Stimulated activated CD4-positive, alpha-beta T cell treated with anti-CD3 and anti-CD28 coated beads, TNF-alpha, amount 100 ng/mL, for 4 hours (primary cell): Measurements from ENCODE around the gene VWF.
"Not testable (repeated sequence)": the region's sequence is repeated elsewhere in the genome, so short reads cannot be mapped to it uniquely, and the experiment has no call there.

Source experiments
- DNase-seq, 3 experiments: peaks; one replicate each; pipeline ENCODE4 v3.0.0-alpha.2; 2020; ENCODE audit warnings: low read depth in 3 of 3

The VWF gene

DNA sequence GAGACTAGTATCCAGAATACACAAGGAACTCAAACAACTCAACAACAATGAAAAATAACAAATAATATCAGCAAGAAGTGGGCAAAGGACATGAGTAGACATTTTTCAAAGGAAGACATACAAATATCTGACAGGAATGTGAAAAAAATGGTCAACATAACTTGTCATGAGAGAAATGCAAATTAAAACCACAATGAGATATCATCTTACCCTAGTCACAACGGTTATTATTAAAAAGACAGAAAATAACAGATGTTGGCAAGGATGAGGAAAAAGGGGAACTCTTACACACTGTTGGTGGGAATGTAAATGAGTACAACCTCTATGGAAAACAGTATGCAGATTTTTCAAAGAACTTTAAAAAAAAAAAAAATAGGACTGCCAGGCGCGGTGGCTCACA, 20.4 kb downstream of the VWF start:
- DNase-seq, result no peak

DNA sequence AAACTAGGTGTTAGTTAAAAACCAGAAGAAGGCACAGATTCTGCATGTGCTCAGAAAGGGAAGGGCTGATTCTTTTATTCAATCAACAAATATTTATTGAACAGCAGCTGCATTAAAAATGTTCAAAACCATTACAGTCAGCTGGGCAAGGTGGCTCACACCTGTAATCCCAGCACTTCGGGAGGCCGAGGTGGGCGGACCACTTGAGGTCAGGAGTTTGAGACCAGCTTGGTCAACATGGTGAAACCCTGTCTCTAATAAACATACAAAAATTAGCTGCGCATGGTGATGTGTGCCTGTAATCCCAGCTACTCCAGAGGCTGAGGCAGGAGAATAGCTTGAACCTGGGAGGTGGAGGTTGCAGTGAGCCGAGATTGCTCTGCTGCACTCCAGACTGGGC, 22.4 kb downstream of the VWF start:
- not testable (repeated sequence) for DNase-seq

DNA sequence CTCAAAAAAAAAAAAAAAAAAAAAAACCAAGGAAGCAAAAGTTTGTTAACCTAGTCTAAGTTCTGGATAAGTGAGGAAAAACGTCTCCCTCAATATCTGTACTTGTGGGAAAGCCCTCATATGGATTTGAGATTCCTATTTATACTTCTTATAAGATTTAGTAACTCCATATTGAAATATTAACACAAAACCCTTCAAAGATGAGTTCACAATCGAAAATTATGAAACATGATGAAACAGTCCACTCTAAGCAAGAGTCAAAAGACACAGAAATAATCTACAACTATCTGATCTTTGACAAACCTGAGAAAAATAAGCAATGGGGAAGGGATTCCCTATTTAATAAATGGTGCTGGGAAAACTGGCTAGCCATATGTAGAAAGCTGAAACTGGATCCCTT, 25.2 kb downstream of the VWF start:
- DNase-seq, result no peak

DNA sequence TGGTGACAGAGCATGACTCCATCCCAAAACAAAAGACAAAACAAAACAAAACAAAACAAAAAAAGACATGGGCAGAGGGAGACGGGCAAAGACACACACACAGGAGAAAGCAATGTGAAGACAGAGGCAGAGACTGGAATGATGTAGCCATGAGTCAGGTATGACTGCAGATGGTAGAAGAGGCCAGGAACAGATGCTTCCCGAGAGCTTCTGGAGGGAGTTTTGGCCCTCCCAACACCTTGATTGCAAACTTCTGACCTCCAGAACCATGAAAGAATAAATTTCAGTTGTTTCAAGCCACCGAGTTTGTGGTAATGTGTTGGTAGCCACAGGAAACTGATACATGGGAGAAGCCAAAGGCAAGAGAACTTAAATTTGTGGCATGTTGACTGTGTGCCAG, 27.1 kb downstream of the VWF start:
- DNase-seq, result no peak

DNA sequence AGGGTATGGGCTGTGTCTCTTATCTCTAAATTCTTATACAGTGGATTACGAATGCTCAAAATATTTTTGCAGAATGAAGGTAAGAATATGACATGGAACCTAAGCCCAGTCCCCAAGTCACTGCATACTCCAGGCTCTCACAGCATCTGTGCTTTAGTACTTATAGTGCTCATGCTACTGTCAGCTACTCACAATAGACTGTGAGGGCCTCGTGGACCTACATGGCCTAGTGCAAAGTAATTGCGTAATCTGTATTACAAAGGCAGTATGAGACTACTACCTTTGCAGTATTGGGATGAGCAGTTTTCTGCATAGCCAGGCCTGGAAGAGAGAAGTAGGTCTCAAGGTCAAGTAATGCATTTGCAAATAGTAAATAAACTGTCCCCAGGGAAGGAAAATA, 27.9 kb downstream of the VWF start:
- no peak for DNase-seq

DNA sequence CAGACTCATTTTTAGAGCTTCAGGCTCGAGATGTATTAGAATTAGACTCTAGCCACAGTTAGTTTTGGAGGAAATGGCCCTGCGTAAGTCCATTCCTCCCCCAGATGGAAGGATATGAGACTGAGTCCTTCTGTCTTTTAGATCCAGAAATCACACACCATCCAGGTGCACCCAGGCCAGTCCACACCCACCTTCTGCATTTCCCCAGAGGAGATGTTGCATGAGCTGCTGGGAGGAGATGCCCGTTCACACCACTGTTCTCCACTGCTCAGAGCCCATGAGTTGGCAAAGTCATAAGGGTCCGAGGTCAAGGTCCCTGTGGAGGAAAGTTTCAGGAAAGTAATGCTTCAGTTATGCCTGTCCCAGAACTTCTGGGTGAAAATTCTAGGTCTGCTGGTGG, 29.2 kb downstream of the VWF start:
- DNase-seq, result no peak

DNA sequence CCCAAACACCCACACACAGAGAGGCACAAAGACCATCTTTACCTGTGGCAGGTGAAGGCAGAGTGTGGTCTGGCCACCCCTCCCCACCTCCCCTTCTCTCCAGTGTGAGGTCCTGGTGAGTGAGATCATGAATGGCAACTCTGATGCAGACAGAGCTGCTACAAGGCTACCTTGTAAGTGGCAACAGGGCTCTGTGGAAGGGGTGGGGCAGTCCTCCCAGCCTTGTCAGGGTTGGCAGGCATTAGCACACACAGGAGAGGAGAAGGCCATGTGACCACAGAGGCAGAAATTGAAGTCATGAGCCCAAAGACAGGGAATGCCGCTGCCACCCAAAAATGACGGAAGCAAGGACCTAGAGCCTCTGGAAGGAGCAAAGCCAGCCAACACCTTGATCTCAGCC, 30.7 kb downstream of the VWF start:
- DNase-seq, result no peak

DNA sequence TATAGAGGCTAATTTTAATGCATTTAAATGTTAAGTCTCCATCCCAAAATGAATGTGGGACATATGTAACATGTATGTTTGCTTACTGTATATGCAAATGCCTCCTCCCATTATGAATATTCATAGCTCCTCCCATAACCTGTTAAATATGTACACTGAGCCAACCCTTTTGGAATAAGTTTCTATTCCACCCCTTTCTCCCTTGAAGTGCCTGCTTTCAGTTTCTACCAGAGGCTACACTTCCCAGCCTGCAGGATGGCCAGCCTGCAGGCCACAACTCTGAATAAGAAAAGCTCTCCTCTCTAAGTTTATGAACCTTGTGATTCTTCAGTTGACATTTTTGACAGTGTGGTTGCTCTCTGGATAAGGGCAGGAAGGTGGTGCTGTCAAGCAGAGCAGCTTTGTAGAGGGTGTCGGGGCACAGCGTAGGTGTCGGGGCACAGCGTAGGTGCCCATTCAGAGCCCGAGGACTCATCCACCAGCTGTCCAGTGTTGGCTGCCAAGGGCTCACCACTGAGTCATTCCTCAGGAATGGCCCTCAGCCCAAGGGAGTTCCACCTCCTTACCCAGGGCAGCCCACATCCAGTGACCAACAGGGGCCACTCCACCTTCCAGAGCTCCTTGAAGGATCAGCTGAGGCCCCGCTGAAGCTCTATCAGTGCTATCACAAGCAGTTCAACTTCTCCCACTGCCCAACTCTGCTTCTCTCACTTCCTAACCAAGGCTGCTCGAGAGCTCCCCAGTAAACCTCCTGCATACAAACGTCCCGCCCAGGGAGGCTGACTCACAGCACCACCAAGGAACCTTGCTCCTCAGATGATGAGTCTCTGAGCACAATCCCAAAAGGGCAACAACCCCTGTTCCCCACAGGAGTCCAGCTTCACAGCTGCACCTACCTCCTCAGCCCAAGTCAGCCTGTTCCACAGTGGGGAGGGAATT, 31.4 kb downstream of the VWF start:
- DNase-seq, result no peak

DNA sequence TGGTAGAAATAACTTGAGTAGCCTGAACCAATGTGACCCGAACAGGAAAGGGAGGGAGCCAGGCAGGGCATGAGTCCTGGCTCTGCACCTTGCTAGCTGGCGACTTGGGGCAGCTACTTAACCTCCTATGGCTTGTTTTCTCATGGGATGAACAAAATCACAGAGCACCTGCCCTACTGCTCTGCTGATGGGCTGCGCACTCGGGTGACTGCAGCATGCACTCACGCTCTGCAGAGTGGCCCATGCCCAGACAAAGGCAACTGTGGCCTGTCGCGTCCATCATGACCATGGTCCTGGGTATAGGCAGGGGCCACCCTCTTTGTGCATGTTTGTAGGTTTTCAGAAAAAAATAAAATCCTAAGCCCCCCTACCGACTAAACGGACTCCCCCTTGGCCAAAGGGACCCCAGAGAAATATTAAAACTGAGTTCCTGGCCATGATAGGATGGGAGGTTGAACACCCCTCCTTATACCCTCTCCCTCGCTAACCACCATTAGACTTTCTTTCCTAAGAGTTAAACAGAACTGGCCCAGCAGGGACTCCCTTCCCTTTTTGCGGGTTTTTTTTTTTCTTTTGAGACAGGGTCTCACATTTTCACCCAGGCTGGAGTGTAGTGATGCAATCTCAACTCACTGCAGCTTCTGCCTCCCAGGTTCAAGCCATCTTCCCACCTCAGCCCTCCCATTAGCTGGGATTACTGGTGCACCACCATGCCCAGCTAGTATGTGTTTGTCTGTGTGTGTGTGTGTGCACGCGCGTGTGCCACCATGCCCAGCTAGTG, 32.5 kb downstream of the VWF start:
- no peak for DNase-seq

DNA sequence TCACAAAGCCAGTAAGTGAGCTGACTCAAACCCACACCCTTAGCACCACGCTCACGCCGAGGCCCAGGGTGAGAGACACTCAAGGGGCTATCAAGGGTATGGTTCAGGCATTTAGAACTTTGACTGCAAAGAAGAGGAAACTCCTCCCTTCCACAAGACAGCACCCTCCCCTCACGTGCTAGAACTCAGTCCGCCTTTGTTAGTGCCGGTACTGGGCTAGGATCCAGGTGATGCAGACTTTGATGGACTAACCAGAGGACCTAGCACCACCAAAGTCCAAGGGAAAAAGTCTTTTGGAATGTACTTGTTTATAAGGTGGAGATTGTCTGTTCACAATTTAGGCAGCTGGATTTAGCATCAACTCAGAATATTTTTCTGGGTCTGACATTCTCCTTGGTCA, 33.7 kb downstream of the VWF start:
- no peak for DNase-seq

DNA sequence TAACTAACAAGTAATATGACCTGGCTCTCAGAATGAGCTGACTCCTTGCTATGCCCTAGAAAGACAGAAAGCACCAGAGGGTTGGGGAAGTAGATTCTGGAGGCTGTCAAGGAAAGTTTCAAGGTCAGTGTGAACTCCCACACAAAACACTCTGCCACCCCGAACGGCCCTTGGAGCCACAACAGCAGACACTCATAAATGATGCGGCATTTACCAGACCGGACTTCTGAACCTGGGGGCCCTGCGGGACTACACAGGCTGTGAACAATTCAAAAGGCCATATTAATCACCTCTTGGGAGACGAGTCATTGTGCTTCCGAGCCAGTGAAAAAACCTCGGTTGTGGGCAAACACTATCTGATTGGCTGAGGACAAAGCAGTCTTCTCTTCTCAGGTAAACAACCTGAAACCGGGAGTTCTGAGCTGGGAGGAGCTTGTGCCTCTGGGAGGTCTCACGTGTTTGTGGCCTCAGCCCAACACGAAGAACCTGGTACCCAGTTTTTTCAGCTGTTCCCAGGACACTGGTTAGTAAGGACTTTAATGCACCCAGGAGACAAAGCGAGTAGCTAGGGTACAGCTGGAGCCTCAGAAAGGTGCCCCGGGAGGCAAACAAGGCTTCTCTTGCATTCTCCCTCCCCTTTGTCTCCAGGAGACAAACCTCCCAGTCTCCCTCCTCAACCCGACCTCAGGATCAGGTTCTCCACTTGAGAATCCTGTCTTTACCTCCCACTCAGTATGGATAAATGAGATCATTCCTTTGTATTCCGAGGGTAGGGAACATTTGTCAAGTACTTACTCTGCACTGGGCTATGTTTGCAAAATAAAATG, 35.3 kb downstream of the VWF start:
- DNase-seq, result no peak

DNA sequence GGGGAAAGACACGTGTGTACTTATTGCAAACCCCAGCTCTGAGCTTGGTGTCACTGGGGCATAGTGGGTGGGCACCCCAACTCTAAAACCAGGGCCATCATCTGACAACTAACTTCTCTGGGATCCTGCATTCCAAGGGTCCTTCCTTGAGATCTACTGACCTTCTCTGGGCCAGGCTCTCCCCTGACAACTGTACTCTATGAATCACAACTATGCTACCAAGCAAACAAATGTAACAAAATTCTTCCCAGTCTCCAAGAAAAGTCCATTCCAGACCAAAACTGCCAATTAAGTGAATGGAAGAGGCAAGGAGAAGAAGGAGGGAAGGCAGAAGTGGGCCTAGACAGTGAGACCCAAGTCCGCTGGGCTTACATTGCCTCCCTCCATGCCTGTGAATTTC, 38.2 kb downstream of the VWF start:
- DNase-seq, result no peak

DNA sequence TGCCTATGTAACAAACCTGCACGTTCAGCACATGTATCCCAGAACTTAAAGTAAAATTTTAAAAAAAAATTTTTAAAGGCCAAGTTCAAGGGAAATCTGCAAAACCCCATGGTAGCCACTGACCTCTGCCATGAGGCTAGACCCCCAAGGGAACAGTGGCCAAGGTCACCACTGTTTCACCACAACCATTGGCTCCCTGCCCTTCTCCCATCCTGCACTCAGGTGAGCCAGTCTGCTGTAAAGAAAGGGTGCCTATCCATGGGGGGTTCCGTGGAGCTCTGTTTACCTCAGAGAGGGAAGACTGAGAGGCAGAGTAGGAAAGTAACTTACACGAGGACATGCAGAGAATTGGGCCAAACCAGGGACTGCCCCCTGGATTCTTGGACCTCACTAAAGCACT, 38.6 kb downstream of the VWF start:
- no peak for DNase-seq

DNA sequence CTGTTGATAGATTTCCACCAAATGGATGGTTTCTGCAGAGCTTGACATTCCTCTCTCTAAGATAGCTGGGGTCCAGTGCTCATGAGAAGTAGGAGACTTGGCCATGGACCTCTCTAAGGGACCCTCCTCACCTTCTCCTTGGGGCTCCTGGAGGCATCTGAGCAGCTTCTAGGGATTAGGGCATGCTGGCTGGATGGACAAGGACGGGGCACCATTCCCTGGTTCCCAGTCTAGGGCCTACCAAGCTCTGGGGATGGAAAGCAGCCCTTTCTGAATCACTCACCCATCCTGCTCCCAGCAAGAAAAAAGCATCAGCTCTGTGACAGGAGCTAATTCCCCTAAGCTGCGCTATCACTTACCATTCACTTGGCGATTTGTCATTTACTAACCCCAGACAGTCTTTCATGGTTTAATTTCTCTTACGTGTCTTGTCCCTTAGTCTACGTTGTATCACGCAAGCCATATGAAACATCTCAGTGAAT, 39.5 kb downstream of the VWF start:
- no peak for DNase-seq

DNA sequence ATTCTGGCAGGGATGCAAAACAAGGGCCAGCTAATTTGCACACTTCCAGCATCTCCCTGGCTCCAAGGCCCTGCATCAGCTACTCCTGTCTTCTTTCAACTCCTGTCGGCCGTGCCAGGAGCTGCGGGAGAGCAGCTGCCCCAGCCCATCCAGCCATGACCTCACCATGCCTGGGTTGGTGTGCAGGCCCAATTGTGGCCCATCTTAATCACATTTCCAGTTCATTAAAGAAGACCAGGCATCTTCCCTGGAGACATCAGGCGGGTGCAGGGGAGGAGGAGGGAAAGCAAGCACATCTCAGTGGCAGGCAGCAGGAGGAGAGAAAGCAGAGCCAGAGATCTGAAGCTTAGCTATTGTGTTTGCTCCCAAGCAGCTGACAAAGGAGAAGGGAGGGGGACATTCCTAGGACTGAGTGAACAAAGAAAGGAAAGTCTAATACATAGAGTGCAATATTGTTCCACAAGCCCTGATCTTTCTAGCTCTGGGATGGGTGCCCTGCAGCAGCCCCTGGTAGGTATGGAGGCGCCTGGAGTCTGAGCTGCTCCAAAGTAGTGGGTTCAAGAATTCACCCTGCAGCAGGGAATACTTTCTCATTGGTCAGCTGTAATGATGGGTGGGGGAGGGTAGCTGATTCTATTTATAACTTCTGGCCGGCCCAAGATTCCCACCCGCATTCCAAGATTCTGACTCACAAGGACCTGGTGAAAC, 40.1 kb downstream of the VWF start:
- no peak for DNase-seq

DNA sequence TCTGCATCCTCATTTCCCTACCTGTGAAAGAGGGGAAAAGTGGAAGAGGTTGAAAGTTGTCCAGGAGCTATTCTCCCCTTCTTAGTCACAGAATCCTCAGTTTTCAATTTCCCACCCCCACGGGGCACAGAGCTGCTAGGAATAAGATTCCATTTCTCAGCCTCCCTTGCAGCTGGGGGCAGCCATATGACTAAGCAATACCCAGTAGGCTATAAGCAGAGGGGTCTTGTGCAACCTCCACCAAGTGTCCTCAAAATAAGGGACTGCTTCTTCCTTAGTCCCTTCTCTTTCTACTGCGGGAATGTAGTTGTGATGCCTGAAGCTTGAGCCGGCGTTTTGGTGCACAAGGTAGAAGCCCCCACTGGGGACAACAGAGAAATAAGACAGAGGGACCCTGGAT, 40.9 kb downstream of the VWF start:
- DNase-seq, result no peak

DNA sequence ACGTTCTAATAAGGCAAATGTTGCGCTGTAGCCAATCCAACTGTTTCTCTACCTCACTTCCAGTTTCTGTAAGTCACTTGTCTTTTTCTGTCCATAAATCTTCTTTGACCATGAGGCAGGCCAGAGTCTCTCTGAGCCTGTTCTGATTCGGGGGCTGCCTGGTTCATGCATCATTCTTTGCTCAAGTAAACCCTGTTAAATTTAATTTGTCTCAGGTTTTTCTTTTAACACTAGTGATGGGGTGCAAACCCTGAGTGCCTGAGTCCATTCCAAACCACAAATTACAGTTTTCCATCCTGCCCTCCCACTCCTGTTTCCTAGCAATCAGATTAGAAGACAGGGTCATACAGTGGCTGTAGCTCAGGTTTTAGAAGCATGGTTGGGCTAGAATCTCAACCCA, 41.9 kb downstream of the VWF start:
- DNase-seq, result no peak

DNA sequence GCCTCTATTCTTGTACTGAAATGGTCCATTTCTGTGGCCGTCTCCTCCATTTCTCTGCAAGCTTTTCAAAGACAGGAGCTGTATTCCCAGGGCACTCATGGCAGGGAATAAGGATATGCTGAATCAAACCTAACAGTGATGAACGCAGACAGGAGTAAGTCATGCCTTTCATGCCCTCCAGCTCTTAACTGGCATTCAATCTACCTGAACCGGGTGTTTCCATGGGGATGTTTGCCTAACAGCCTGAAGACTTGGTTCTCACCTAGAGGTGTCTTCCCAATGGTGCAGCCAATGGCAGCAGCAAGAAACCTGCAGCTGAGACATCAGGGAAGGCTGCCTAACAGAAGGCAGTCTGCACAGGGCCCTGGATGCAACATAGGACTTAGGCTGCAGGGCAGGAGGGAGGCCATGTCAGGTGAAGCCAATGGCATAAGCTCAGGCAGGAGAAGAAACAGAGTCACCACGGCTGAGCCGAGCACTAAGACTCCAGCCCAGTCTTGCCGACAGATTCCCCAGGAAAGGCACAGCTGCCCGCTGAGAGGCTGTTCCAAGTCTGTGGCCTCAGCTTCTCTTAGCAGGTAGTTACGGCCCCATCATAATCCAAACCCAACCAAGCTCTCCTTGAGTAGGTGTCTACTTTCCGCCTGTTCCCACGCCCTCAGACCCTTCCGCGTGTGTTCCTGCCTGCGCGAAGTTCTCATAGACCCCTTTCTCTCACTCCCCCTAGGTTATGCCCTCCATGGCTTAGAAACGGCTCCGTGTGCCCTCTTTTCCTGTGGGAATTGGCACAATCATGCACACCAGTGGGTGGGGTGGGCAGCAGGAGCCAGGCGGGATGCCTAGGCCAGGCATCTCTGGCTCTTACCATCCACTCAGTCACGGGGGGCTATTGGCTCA, 44.1 kb downstream of the VWF start:
- no peak for DNase-seq

DNA sequence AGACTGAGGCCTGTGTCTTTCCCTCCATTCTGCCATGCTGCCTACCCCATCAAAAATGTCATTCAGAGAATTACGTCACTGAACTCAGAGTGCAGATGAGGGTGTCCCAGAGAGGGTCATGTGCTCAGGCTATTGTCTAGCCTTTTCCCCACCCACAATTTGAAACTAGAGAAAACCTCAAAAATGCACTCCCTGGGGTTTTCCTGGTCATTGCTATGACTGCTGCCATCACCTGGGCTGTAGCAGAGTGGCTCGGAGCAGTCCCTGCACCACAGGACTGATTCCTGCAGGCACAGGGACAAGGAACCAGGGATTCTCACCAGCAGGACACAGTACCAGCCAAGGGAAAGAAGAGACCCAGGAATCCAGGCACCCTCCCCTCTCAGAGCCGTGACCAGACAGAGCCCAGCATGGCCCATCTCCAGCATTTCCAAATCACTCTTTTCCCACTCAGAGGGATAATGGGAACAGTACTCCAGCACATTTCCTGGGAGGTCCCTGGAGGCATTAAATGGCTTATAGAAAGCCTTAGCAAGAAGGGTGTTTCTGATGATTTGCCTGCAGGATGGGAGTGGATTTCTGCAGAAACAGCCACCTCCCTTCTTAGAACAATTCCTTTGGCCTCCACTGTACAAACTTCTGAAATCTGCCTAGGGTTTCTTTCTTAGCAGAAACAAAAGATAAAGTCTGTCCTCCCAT, 45.9 kb downstream of the VWF start:
- DNase-seq, result no peak

DNA sequence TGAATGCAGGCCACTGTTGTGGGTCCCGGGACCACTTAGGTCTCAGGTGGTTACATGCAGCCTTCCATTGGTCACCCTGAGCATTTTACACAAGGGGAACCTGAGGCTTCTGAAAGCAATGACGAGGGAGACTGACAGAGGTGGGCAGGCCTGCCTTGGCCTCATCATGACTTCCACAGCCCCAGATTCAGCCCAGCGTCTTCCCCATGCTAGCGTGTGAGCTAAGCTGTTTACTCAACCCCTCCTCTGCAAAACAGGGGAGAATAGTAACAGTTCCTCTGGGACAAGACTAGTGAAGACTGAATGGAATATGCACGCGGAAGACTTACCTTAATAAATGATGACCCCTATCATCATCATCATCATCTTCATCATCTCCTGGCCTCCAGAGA, 46.8 kb downstream of the VWF start:
- no peak for DNase-seq
